ENCODE results near the gene KRT86.

KRT86 gene

DNA sequence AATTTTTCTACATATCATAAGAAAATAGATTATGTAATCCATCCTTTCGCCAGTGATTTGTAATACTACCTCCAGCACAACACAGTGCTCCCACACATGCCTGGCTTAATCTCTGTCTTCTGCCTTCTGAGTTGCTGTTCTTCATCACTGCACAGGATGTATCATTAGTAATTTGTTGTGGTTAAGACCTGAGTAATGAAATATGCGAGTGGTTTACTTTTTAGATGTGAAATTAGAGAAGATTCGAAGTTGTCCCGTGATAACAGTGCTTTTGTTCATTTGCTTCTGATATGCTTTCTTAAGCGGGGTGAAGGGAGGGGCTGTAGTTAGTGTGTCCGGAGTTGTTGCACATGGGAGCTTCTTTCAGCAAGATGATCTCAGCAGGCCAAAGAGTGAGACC lies 74.8 kb downstream of the KRT86 start:
- H3K9ac ChIP-seq (ENCODE audit: low read length): no peak overlapping the region
- H3F3A ChIP-seq (ENCODE audit: insufficient read depth): no peaks in the 10 kb centered on the region
- no peaks in the 10 kb centered on the region for H3K9me2 ChIP-seq (replicated peaks; ENCODE audit: insufficient read depth, low read length)
- no peaks in the 10 kb centered on the region for H3K27me3 ChIP-seq (ENCODE audit: low read length)
- H3K36me3 ChIP-seq (ENCODE audit: low read length): no peaks in the 10 kb centered on the region
- no peak overlapping the region for H2AFZ ChIP-seq (ENCODE audit: low read depth, low read length, severe bottlenecking)
- no peaks in the 10 kb centered on the region for H3K9me3 ChIP-seq (ENCODE audit: insufficient read depth, low read length)
- no peak overlapping the region for H3K4me2 ChIP-seq (ENCODE audit: low read depth, low read length, poor library complexity, severe bottlenecking)
- H4K20me1 ChIP-seq (ENCODE audit: low read depth, low read length): no peaks in the 10 kb centered on the region
- no peak overlapping the region for H3K4me3 ChIP-seq (ENCODE audit: insufficient read depth, low read length, poor library complexity, severe bottlenecking)
- TF ChIP-seq EZH2phosphoT487 (conservative IDR thresholded peaks at IDR 0.05; ENCODE audit: low read length) (no peak), CTCF (IDR thresholded peaks at IDR 0.05; ENCODE audit: insufficient read depth, low read length, poor library complexity, severe bottlenecking) (no peak)
- no peaks in the 10 kb centered on the region for H3K79me2 ChIP-seq (ENCODE audit: insufficient read depth, low read length)
- H3K27ac ChIP-seq (ENCODE audit: low read depth, low read length): no peak overlapping the region

DNA sequence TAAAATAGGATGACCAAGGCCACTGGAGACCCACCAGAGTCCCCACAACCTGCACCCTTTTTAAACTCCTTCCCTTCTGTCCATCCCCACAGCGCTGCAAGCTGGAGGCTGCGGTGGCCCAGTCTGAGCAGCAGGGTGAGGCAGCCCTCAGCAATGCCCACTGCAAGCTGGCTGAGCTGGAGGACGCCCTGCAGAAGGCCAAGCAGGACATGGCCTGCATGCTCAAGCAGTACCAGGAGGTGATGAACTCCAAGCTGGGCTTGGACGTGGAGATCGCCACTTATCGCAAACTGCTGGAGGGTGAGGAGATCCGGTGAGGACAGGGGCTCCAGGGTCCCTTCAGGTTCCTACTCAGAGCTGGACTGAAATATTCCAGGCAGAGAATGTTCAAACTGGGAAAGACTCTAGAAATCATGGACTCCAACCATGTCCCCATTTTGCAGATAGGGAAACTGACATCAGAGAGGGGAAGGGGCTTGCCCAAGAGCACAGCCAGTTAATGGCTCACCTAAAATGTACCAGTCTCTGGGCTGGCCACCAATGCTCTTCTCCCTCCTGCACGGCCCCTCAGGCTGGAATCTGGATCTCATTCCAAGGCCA lies 75.7 kb downstream of the KRT86 start:
- Histone ChIP-seq H3F3A (ENCODE audit: insufficient read depth) (no peaks in the 10 kb centered on the region), H3K27ac (ENCODE audit: low read depth, low read length) (no peak overlapping the region), H3K36me3 (ENCODE audit: low read length) (no peaks in the 10 kb centered on the region), H4K20me1 (ENCODE audit: low read depth, low read length) (no peaks in the 10 kb centered on the region), H2AFZ (ENCODE audit: low read depth, low read length, severe bottlenecking) (no peak overlapping the region), H3K9ac (ENCODE audit: low read length) (no peak overlapping the region), H3K79me2 (ENCODE audit: insufficient read depth, low read length) (no peaks in the 10 kb centered on the region), H3K4me2 (ENCODE audit: low read depth, low read length, poor library complexity, severe bottlenecking) (no peak overlapping the region), H3K9me3 (ENCODE audit: insufficient read depth, low read length) (no peaks in the 10 kb centered on the region), H3K27me3 (ENCODE audit: low read length) (no peaks in the 10 kb centered on the region), H3K4me3 (ENCODE audit: insufficient read depth, low read length, poor library complexity, severe bottlenecking) (no peak overlapping the region), H3K9me2 (replicated peaks; ENCODE audit: insufficient read depth, low read length) (no peaks in the 10 kb centered on the region)
- TF ChIP-seq CTCF (IDR thresholded peaks at IDR 0.05; ENCODE audit: insufficient read depth, low read length, poor library complexity, severe bottlenecking): no peak
- TF ChIP-seq EZH2phosphoT487 (conservative IDR thresholded peaks at IDR 0.05; ENCODE audit: low read length): no peak

DNA sequence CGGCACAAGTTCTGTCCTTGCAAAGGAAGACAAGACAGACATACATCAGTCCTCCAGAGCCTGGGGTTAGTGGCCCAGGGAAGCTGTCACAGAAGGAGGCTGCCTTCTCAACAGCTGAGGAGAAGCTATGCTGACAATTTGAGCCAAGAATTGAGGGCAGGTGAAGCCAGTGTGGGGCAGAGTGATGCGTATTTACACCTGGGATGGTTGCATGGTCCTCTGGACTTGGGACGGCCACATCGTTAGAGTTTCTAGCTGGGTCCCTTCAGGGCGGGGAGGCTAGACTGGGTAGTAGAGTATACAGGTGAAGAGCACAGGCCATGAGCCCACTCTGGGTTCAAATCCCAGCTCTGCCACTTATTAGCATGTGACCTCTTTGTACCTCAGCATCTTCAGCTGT lies 76.3 kb downstream of the KRT86 start:
- Histone ChIP-seq H3K4me3 (ENCODE audit: insufficient read depth, low read length, poor library complexity, severe bottlenecking) (no peak overlapping the region), H3K27ac (ENCODE audit: low read depth, low read length) (no peak overlapping the region), H3F3A (ENCODE audit: insufficient read depth) (no peaks in the 10 kb centered on the region), H3K9me3 (ENCODE audit: insufficient read depth, low read length) (no peaks in the 10 kb centered on the region), H3K9ac (ENCODE audit: low read length) (no peak overlapping the region), H2AFZ (ENCODE audit: low read depth, low read length, severe bottlenecking) (no peak overlapping the region), H4K20me1 (ENCODE audit: low read depth, low read length) (no peaks in the 10 kb centered on the region), H3K27me3 (ENCODE audit: low read length) (no peaks in the 10 kb centered on the region), H3K36me3 (ENCODE audit: low read length) (no peaks in the 10 kb centered on the region), H3K9me2 (replicated peaks; ENCODE audit: insufficient read depth, low read length) (no peaks in the 10 kb centered on the region), H3K79me2 (ENCODE audit: insufficient read depth, low read length) (no peaks in the 10 kb centered on the region), H3K4me2 (ENCODE audit: low read depth, low read length, poor library complexity, severe bottlenecking) (no peak overlapping the region)
- no peak for TF ChIP-seq EZH2phosphoT487 (conservative IDR thresholded peaks at IDR 0.05; ENCODE audit: low read length)
- TF ChIP-seq CTCF (IDR thresholded peaks at IDR 0.05; ENCODE audit: insufficient read depth, low read length, poor library complexity, severe bottlenecking): no peak

Measured in SU-DHL-6 (cell line).